Right renal cortex interstitium (tissue), 3 donors: Measurements from ENCODE around the gene SNRPN. TPM values are rescaled to one million over a fixed set of nuclear protein-coding genes. Genes with fewer than 3 reads are reported as not detected.
"Not testable (repeated sequence)": the region's sequence is repeated elsewhere in the genome, so short reads cannot be mapped to it uniquely, and the experiment has no call there.

Experiments
- DNase-seq, 3 donors: peaks; one replicate each; pipeline ENCODE4 v3.0.0-alpha.2; 2013; ENCODE audit warnings: low read depth in 3 of 3, low spot score in 2 of 3
- polyA plus RNA-seq, 3 donors: library from polyadenylated mRNA; unstranded; fragments of 120-200 nt; gene quantifications; one replicate each; pipeline ENCODE4 v1.2.1, GENCODE V29; 2013; ENCODE audit not compliant: insufficient read length in 3 of 3

SNRPN gene
- polyA plus RNA-seq, 3 donors: 246 to 272 (median 267) TPM

- DNase-seq: no peak
Observed at GRCh38 chr15:24966364-24967103, 11.7 kb downstream of the SNRPN start.

- DNase-seq: no peak
Observed at GRCh38 chr15:24971052-24971451, 16.3 kb downstream of the SNRPN start.

DNA sequence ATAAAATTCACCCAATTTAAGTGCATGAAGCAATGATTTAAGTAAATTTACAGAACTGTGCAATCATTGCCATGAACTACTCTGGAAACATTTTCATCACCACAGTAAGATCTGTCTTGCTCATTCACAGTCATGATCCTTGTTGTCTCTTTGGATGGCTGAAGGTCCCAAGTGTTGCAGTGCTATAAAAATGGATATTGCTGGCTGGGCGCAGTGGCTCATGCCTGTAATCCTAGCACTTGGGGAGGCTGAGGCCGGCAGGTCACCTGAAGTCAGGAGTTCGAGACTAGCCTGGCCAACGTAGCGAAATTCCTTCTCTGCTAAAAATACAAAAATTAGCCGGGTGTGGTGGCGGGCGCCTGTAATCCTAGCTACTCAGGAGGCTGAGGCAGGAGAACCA lies 17.0 kb downstream of the SNRPN start:
- DNase-seq: no peak

GRCh38 chr15:24972707-24973106 lies 17.9 kb downstream of the SNRPN start:
- not testable (repeated sequence) for DNase-seq

GRCh38 chr15:24976932-24977331 lies 22.1 kb downstream of the SNRPN start:
- no peak for DNase-seq

DNA sequence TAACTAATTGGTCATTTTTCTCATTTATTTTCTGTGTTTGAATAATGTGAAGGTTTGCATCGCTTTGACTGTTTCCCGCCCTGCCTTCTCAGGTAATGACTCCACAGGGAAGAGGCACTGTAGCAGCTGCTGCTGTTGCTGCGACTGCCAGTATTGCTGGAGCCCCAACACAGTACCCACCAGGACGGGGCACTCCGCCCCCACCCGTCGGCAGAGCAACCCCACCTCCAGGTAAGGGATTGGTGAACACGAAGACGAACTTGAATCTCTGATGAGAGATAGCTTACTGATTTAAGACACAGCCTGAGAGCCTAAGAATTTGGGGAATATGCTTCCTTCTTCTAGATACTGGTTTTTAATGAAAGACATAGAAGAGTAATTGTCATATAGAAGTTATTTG lies 22.9 kb downstream of the SNRPN start:
- no peak for DNase-seq

- no peak for DNase-seq
Observed at GRCh38 chr15:24985224-24985623, 30.4 kb downstream of the SNRPN start.

- no peak for DNase-seq
Observed at GRCh38 chr15:24986653-24987052, 31.9 kb downstream of the SNRPN start.

- DNase-seq: no peak
Observed at GRCh38 chr15:25019434-25019833, 64.6 kb downstream of the SNRPN start.

GRCh38 chr15:25022233-25022632 lies 67.4 kb downstream of the SNRPN start:
- DNase-seq: no peak

Other genes with a start within 250 kb of the SNRPN start
- gene SNURF, start within 50 bp of the SNRPN start, polyA plus RNA-seq: 10 to 100 TPM; 24.1 to 47.9 (median 39.6) TPM